Common myeloid progenitor, CD34-positive (primary cell): Measurements from ENCODE around the gene TMEM203.
A peak's percentile ranks its signal among the peaks of the same experiment; 100 is the strongest.

Experiments used
- CTCF ChIA-PET: fragments of 350-600 bp; sonication (Branson Sonifier 250); formaldehyde crosslinking; loops from one replicate; lab custom pipeline; 2021; ENCODE audit warnings: antibody characterized with exemption; lab: Charles Lee
- POLR2A ChIA-PET: fragments of 350-600 bp; sonication (Branson Sonifier 250); formaldehyde crosslinking; loops from one replicate; lab custom pipeline; 2021; ENCODE audit warnings: antibody characterized with exemption; lab: Charles Lee
- DNase-seq, 3 donors: peaks; one replicate each; pipeline versions ENCODE4 v3.0.0 to v3.0.0-alpha.2; 2013
- H3K27ac ChIP-seq, 2 experiments: 1 replicate in 1 of 2; 2 replicates in 1 of 2; pipeline ENCODE4 v1.7.0; 2013; ENCODE audit warnings: inconsistent platforms in 2 of 2, low read length in 2 of 2, mild to moderate bottlenecking in 2 of 2, low read depth in 1 of 2, moderate library complexity in 1 of 2; ENCODE audit not compliant: severe bottlenecking in 2 of 2, insufficient read depth in 1 of 2, poor library complexity in 1 of 2
- H3K27me3 ChIP-seq, 5 experiments: replicated peaks in 2 of 5; 1 replicate in 3 of 5; 2 replicates in 2 of 5; pipeline versions ENCODE4 v1.6.1 to v1.7.0; 2013; ENCODE audit warnings: low read length in 4 of 5, mild to moderate bottlenecking in 2 of 5, moderate library complexity in 2 of 5, inconsistent platforms in 1 of 5; ENCODE audit not compliant: insufficient read depth in 5 of 5, control insufficient read depth in 4 of 5
- H3K36me3 ChIP-seq, 4 experiments: 1 replicate in 2 of 4; 2 replicates in 2 of 4; pipeline versions ENCODE4 v1.6.1 to v1.7.0; 2013; ENCODE audit warnings: low read length in 3 of 4, control low read depth in 1 of 4, mild to moderate bottlenecking in 1 of 4; ENCODE audit not compliant: control insufficient read depth in 4 of 4, insufficient read depth in 4 of 4
- H3K4me1 ChIP-seq, 4 experiments: 1 replicate in 3 of 4; 2 replicates in 1 of 4; pipeline versions ENCODE4 v1.6.1 to v1.7.1; 2013; ENCODE audit warnings: low read length in 3 of 4, mild to moderate bottlenecking in 3 of 4, control low read depth in 1 of 4, inconsistent platforms in 1 of 4, moderate library complexity in 1 of 4; ENCODE audit not compliant: control insufficient read depth in 4 of 4, insufficient read depth in 4 of 4; ENCODE audit errors: control extremely low read depth in 1 of 4
- H3K4me3 ChIP-seq, 7 experiments: 1 replicate in 4 of 7; 2 replicates in 3 of 7; pipeline versions ENCODE4 v1.5.1 to v1.7.0; 2013; ENCODE audit warnings: mild to moderate bottlenecking in 7 of 7, low read length in 6 of 7, moderate library complexity in 6 of 7, inconsistent platforms in 2 of 7, low read depth in 2 of 7, control low read depth in 1 of 7; ENCODE audit not compliant: insufficient read depth in 4 of 7, control insufficient read depth in 1 of 7; ENCODE audit errors: extremely low read depth in 1 of 7
- H3K9me3 ChIP-seq, 5 experiments: 1 replicate in 4 of 5; 2 replicates in 1 of 5; pipeline versions ENCODE4 v1.6.1 to v1.7.1; 2013; ENCODE audit warnings: low read length in 4 of 5, mild to moderate bottlenecking in 2 of 5, inconsistent platforms in 1 of 5, low read depth in 1 of 5, moderate library complexity in 1 of 5; ENCODE audit not compliant: control insufficient read depth in 4 of 5, insufficient read depth in 2 of 5; ENCODE audit errors: control extremely low read depth in 1 of 5
- WGBS: methylation state at CpG from one replicate; pipeline ENCODE4 v1.1.5; 2013; ENCODE audit not compliant: insufficient coverage; 5-methylcytosine and 5-hydroxymethylcytosine counted together

Gene TMEM203

GRCh38 chr9:137192859-137193258, 12.6 kb downstream of the TMEM203 start:
- ChIA-PET CTCF (interaction anchor here (1.3 to 2.5 kb wide), 3 partner anchors 11 to 34 kb away, joined by 3 to 12 read pairs (median 5); partner anchors contain the start of gene RNF224), POLR2A (interaction anchor here (0.6 kb wide), 1 partner anchor 358 kb away, joined by 7 read pairs; no protein-coding TSS in a partner anchor)
- H3K36me3 ChIP-seq, result peaks cover 0 to 35% (median 14%) of the 10 kb centered on the region in 4 experiments
- H3K4me1 ChIP-seq, result peaks cover 3 to 25% (median 21%) of the 10 kb centered on the region in 4 experiments
- DNase-seq, result no peak
- no peaks in the 10 kb centered on the region for H3K9me3 ChIP-seq
- no peaks in the 10 kb centered on the region for H3K27me3 ChIP-seq
- no peak overlapping the region for H3K27ac ChIP-seq
- WGBS, result 100% methylated on average over 1 of the region's 2 CpGs
- H3K4me3 ChIP-seq, result no peak overlapping the region

- Histone ChIP-seq H3K27me3 (no peaks in the 10 kb centered on the region), H3K36me3 (peaks cover 0 to 35% (median 14%) of the 10 kb centered on the region in 4 experiments), H3K4me1 (peaks cover 3 to 27% (median 25%) of the 10 kb centered on the region in 4 experiments), H3K4me3 (no peak overlapping the region), H3K27ac (no peak overlapping the region), H3K9me3 (no peaks in the 10 kb centered on the region)
- 98% methylated on average over 10 of the region's 10 CpGs for WGBS
- no peak for DNase-seq
- ChIA-PET CTCF (interaction anchor here (1.3 to 2.5 kb wide), 3 partner anchors 12 to 34 kb away, joined by 3 to 12 read pairs (median 5); partner anchors contain the start of gene RNF224), POLR2A (interaction anchor here (0.6 kb wide), 1 partner anchor 357 kb away, joined by 7 read pairs; no protein-coding TSS in a partner anchor)
These were observed 13.0 kb downstream of the TMEM203 start for GRCh38 chr9:137192448-137192780.

- Histone ChIP-seq H3K9me3 (no peaks in the 10 kb centered on the region), H3K27ac (no peak overlapping the region), H3K27me3 (no peaks in the 10 kb centered on the region), H3K4me3 (no peak overlapping the region), H3K4me1 (peaks cover 3 to 32% (median 30%) of the 10 kb centered on the region in 4 experiments), H3K36me3 (peaks cover 4 to 38% (median 15%) of the 10 kb centered on the region in 4 experiments)
- no peak for DNase-seq
- POLR2A ChIA-PET, result no interaction called here
- 98% methylated on average over 13 of the region's 22 CpGs for WGBS
- CTCF ChIA-PET, result interaction anchor here (1.0 to 6.1 kb wide), 5 partner anchors 12 to 45 kb away, joined by 3 to 33 read pairs (median 5); partner anchors contain the start of gene RNF224
These were observed 13.6 kb downstream of the TMEM203 start for GRCh38 chr9:137191691-137192447.

- H3K9me3 ChIP-seq, result no peaks in the 10 kb centered on the region
- ChIA-PET POLR2A (no interaction called here), CTCF (interaction anchor here (1.0 to 6.1 kb wide), 2 partner anchors 15 to 45 kb away, joined by 3 to 33 read pairs; no protein-coding TSS in a partner anchor)
- H3K4me3 ChIP-seq, result no peak overlapping the region
- H3K27ac ChIP-seq, result no peak overlapping the region
- no peaks in the 10 kb centered on the region for H3K27me3 ChIP-seq
- DNase-seq, result no peak
- peaks cover 5 to 44% (median 19%) of the 10 kb centered on the region in 4 experiments for H3K36me3 ChIP-seq
- 77% methylated on average over 3 of the region's 3 CpGs for WGBS
- peaks cover 3 to 39% (median 36%) of the 10 kb centered on the region in 4 experiments for H3K4me1 ChIP-seq
These were observed 14.2 kb downstream of the TMEM203 start for GRCh38 chr9:137191245-137191644.

- DNase-seq, result no peak
- POLR2A ChIA-PET, result no interaction called here
- H3K4me1 ChIP-seq, result peaks cover 3 to 39% (median 36%) of the 10 kb centered on the region in 4 experiments
- 95% methylated on average over 9 of the region's 9 CpGs for WGBS
- peak overlapping the region in 2 of 7 experiments; percentile 98 to 99 for H3K4me3 ChIP-seq
- H3K27ac ChIP-seq, result peak overlapping the region in 1 of 2 experiments; percentile 90
- no peaks in the 10 kb centered on the region for H3K27me3 ChIP-seq
- no peaks in the 10 kb centered on the region for H3K9me3 ChIP-seq
- peaks cover 5 to 53% (median 26%) of the 10 kb centered on the region in 4 experiments for H3K36me3 ChIP-seq
- CTCF ChIA-PET, result interaction anchor here (0.8 to 6.1 kb wide), 10 partner anchors 8 to 59 kb away, joined by 3 to 33 read pairs (median 6); partner anchors contain the start of genes LRRC26, RNF208, RNF224 and TMEM210
These were observed 15.1 kb downstream of the TMEM203 start for GRCh38 chr9:137190315-137190856.

- Histone ChIP-seq H3K27ac (peak overlapping the region; percentile 68 to 90), H3K9me3 (no peaks in the 10 kb centered on the region), H3K36me3 (peaks cover 5 to 61% (median 29%) of the 10 kb centered on the region in 4 experiments), H3K4me3 (peak overlapping the region; percentile 90 to 99 (median 96)), H3K27me3 (no peaks in the 10 kb centered on the region), H3K4me1 (peaks cover 3 to 39% (median 36%) of the 10 kb centered on the region in 4 experiments)
- ChIA-PET POLR2A (interaction anchor here (0.7 to 2.0 kb wide), 4 partner anchors 11 to 35 kb away, joined by 3 to 6 read pairs (median 4); partner anchors contain the start of genes CYSRT1 and TPRN), CTCF (interaction anchor here (0.6 to 6.1 kb wide), 18 partner anchors 9 to 60 kb away, joined by 3 to 33 read pairs (median 4); partner anchors contain the start of genes CYSRT1, LRRC26, RNF208 and RNF224)
- no peak for DNase-seq
- 57% methylated on average over 14 of the region's 23 CpGs for WGBS
These were observed 15.9 kb downstream of the TMEM203 start for GRCh38 chr9:137189297-137190295.
